Skeletal muscle tissue (tissue), 4 donors: Measurements from ENCODE around the gene NEU4. TPM values are rescaled to one million over a fixed set of nuclear protein-coding genes. Genes with fewer than 3 reads are reported as not detected.

Source experiments
- H3K27ac ChIP-seq: one replicate; pipeline ENCODE4 v1.7.0; 2013; ENCODE audit warnings: mild to moderate bottlenecking, low read depth, low read length, inconsistent platforms
- H3K27me3 ChIP-seq, 3 donors: one replicate each; pipeline ENCODE4 v1.7.0; 2013; ENCODE audit warnings: low read length in 3 of 3; ENCODE audit not compliant: control insufficient read depth in 3 of 3, insufficient read depth in 3 of 3
- H3K36me3 ChIP-seq, 3 donors: one replicate each; pipeline ENCODE4 v1.7.0; 2013; ENCODE audit warnings: low read length in 3 of 3; ENCODE audit not compliant: control insufficient read depth in 3 of 3, insufficient read depth in 3 of 3
- H3K4me1 ChIP-seq, 3 donors: one replicate each; pipeline ENCODE4 v1.7.0; 2013; ENCODE audit warnings: low read length in 3 of 3, mild to moderate bottlenecking in 3 of 3; ENCODE audit not compliant: control insufficient read depth in 3 of 3, insufficient read depth in 3 of 3
- H3K4me3 ChIP-seq, 3 donors: one replicate each; pipeline ENCODE4 v1.7.0; 2013; ENCODE audit warnings: low read length in 3 of 3
- H3K9ac ChIP-seq, 3 donors: one replicate each; pipeline ENCODE4 v1.7.0; 2013; ENCODE audit warnings: low read length in 3 of 3, mild to moderate bottlenecking in 3 of 3, moderate library complexity in 2 of 3, low read depth in 1 of 3
- H3K9me3 ChIP-seq, 3 donors: one replicate each; pipeline ENCODE4 v1.7.0; 2013; ENCODE audit warnings: low read length in 3 of 3; ENCODE audit not compliant: control insufficient read depth in 3 of 3
- total RNA-seq: library from RNA; depleted of rRNA; stranded (reverse); fragments of >200 nt; gene quantifications from one replicate; pipeline ENCODE4 v1.2.3, GENCODE V29; 2014
- donor health status: Osteomylitis.

NEU4 gene
- total RNA-seq, 1 donor from 2014 or later, result 4.2 TPM

- H3K36me3 ChIP-seq, result no peaks in the 10 kb centered on the region
- no peak overlapping the region for H3K27ac ChIP-seq
- no peaks in the 10 kb centered on the region for H3K27me3 ChIP-seq
- no peaks in the 10 kb centered on the region for H3K9me3 ChIP-seq
- H3K4me1 ChIP-seq, result peaks cover 0 to 11% (median 4%) of the 10 kb centered on the region in 3 donors
- no peak overlapping the region for H3K4me3 ChIP-seq
- H3K9ac ChIP-seq, result no peak overlapping the region
Measured at GRCh38 chr2:241852116-241852980, 43.4 kb downstream of the NEU4 start.

GRCh38 chr2:241852981-241853631, 44.1 kb downstream of the NEU4 start:
- Histone ChIP-seq H3K9ac (no peak overlapping the region), H3K9me3 (no peaks in the 10 kb centered on the region), H3K36me3 (no peaks in the 10 kb centered on the region), H3K4me3 (no peak overlapping the region), H3K27ac (no peak overlapping the region), H3K27me3 (no peaks in the 10 kb centered on the region), H3K4me1 (peaks cover 0 to 11% (median 4%) of the 10 kb centered on the region in 3 donors)

- peaks cover 0 to 11% (median 4%) of the 10 kb centered on the region in 3 donors for H3K4me1 ChIP-seq
- H3K27me3 ChIP-seq, result no peaks in the 10 kb centered on the region
- no peaks in the 10 kb centered on the region for H3K36me3 ChIP-seq
- H3K9me3 ChIP-seq, result no peaks in the 10 kb centered on the region
- no peak overlapping the region for H3K9ac ChIP-seq
- H3K27ac ChIP-seq, result no peak overlapping the region
- H3K4me3 ChIP-seq, result no peak overlapping the region
Measured at GRCh38 chr2:241853651-241854341, 44.8 kb downstream of the NEU4 start.

GRCh38 chr2:241854342-241855244, 45.6 kb downstream of the NEU4 start:
- Histone ChIP-seq H3K9ac (no peak overlapping the region), H3K9me3 (no peaks in the 10 kb centered on the region), H3K4me1 (peaks cover 6 to 18% (median 10%) of the 10 kb centered on the region in 3 donors), H3K36me3 (no peaks in the 10 kb centered on the region), H3K27me3 (no peaks in the 10 kb centered on the region), H3K4me3 (no peak overlapping the region), H3K27ac (no peak overlapping the region)

GRCh38 chr2:241855245-241855887, 46.4 kb downstream of the NEU4 start:
- Histone ChIP-seq H3K4me1 (peaks cover 12 to 24% (median 16%) of the 10 kb centered on the region in 3 donors), H3K9me3 (no peaks in the 10 kb centered on the region), H3K36me3 (no peaks in the 10 kb centered on the region), H3K27ac (no peak overlapping the region), H3K27me3 (no peaks in the 10 kb centered on the region), H3K9ac (no peak overlapping the region), H3K4me3 (no peak overlapping the region)

- Histone ChIP-seq H3K27me3 (no peaks in the 10 kb centered on the region), H3K36me3 (no peaks in the 10 kb centered on the region), H3K4me3 (no peak overlapping the region), H3K4me1 (peaks cover 14 to 30% (median 21%) of the 10 kb centered on the region in 3 donors), H3K9ac (no peak overlapping the region), H3K9me3 (no peaks in the 10 kb centered on the region), H3K27ac (no peak overlapping the region)
Measured at GRCh38 chr2:241855888-241856422, 47.0 kb downstream of the NEU4 start.

GRCh38 chr2:241857041-241857541, 48.1 kb downstream of the NEU4 start:
- H3K36me3 ChIP-seq, result no peaks in the 10 kb centered on the region
- no peak overlapping the region for H3K4me3 ChIP-seq
- no peak overlapping the region for H3K9ac ChIP-seq
- no peak overlapping the region for H3K27ac ChIP-seq
- H3K4me1 ChIP-seq, result peaks cover 14 to 33% (median 21%) of the 10 kb centered on the region in 3 donors
- peaks cover 0 to 7% (median 4%) of the 10 kb centered on the region in 3 donors for H3K27me3 ChIP-seq
- H3K9me3 ChIP-seq, result no peaks in the 10 kb centered on the region

GRCh38 chr2:241857572-241858121, 48.7 kb downstream of the NEU4 start:
- no peak overlapping the region for H3K4me3 ChIP-seq
- no peaks in the 10 kb centered on the region for H3K9me3 ChIP-seq
- no peaks in the 10 kb centered on the region for H3K36me3 ChIP-seq
- H3K27me3 ChIP-seq, result peaks cover 0 to 9% (median 4%) of the 10 kb centered on the region in 3 donors
- no peak overlapping the region for H3K9ac ChIP-seq
- peaks cover 14 to 33% (median 21%) of the 10 kb centered on the region in 3 donors for H3K4me1 ChIP-seq
- H3K27ac ChIP-seq, result no peak overlapping the region
